GM12865 (cell line): ENCODE measurements around the gene CNKSR3.

Experiments used
- DNase-seq: peaks from one replicate; pipeline ENCODE4 v3.0.0; 2010; ENCODE audit warnings: low read depth
- H3K4me3 ChIP-seq: 2 replicates; pipeline ENCODE4 v1.5.1; 2011; ENCODE audit warnings: mild to moderate bottlenecking, low read depth, low read length, control low read depth
- CTCF ChIP-seq: IDR thresholded peaks from 2 replicates; pipeline ENCODE4 v1.5.1; 2011; ENCODE audit warnings: low read length, control low read depth, low read depth, inconsistent platforms; ENCODE audit not compliant: insufficient read depth; ENCODE audit errors: missing control alignments

Gene CNKSR3

GRCh38 chr6:154367839-154368695 is 142.4 kb downstream of the CNKSR3 start:
- no peak for DNase-seq
- no peak for TF ChIP-seq CTCF
- H3K4me3 ChIP-seq: no peak overlapping the region

GRCh38 chr6:154367336-154367735 is 143.1 kb downstream of the CNKSR3 start:
- DNase-seq: no peak
- TF ChIP-seq CTCF: no peak
- H3K4me3 ChIP-seq: no peak overlapping the region

GRCh38 chr6:154363821-154364220 is 146.7 kb downstream of the CNKSR3 start:
- no peak for TF ChIP-seq CTCF
- no peak for DNase-seq
- H3K4me3 ChIP-seq: no peak overlapping the region

- TF ChIP-seq CTCF: no peak
- H3K4me3 ChIP-seq: no peak overlapping the region
- no peak for DNase-seq
These were observed 149.0 kb downstream of the CNKSR3 start for GRCh38 chr6:154361476-154361875.

GRCh38 chr6:154360476-154360875 is 150.0 kb downstream of the CNKSR3 start:
- no peak for DNase-seq
- no peak for TF ChIP-seq CTCF
- no peak overlapping the region for H3K4me3 ChIP-seq

GRCh38 chr6:154359679-154360078 is 150.8 kb downstream of the CNKSR3 start:
- TF ChIP-seq CTCF: no peak
- H3K4me3 ChIP-seq: no peak overlapping the region
- no peak for DNase-seq

- H3K4me3 ChIP-seq: no peak overlapping the region
- DNase-seq: no peak
- TF ChIP-seq CTCF: no peak
These were observed 151.3 kb downstream of the CNKSR3 start for GRCh38 chr6:154359161-154359574.
